ENCODE measurements around the gene PTPRN2.

DNA sequence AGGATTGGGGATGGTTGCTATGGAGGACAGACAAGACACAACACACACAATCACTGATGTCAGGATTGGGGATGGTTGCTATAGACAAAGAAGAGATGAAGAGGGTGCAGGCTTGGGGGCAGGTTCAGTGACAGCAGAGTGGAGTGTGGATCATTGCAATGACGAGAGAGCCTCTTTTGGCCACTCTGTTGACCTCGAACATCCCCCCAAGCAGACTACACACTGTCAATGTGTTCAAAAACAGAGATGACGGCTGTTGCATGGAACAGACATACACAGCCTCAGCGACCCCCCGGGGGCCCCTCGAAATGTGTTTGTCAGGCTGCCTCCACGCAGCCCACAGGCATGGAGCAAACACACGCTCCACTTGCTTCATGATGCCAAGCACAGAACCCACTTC lies 133.0 kb downstream of the PTPRN2 start:
- TF ChIP-seq, protein P1, sequence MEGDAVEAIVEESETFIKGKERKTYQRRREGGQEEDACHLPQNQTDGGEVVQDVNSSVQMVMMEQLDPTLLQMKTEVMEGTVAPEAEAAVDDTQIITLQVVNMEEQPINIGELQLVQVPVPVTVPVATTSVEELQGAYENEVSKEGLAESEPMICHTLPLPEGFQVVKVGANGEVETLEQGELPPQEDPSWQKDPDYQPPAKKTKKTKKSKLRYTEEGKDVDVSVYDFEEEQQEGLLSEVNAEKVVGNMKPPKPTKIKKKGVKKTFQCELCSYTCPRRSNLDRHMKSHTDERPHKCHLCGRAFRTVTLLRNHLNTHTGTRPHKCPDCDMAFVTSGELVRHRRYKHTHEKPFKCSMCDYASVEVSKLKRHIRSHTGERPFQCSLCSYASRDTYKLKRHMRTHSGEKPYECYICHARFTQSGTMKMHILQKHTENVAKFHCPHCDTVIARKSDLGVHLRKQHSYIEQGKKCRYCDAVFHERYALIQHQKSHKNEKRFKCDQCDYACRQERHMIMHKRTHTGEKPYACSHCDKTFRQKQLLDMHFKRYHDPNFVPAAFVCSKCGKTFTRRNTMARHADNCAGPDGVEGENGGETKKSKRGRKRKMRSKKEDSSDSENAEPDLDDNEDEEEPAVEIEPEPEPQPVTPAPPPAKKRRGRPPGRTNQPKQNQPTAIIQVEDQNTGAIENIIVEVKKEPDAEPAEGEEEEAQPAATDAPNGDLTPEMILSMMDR (IDR thresholded peaks at IDR 0.05): no peak
- no peak for TF ChIP-seq POLR2A (IDR thresholded peaks at IDR 0.05)
